HG03139 (cell line): ENCODE data around the gene NCOA4.
"Not testable (repeated sequence)": the region's sequence is repeated elsewhere in the genome, so short reads cannot be mapped to it uniquely, and the experiment has no call there.

Experiments used
- ATAC-seq: cut with Tn5 transposase; IDR thresholded peaks from one replicate; pipeline ENCODE4 v1.9.1; 2021; ENCODE audit not compliant: unreplicated experiment

NCOA4 gene

GRCh38 chr10:46020344-46020657 is 10.1 kb downstream of the NCOA4 start:
- ATAC-seq: no peak

- ATAC-seq: no peak
These were observed 10.7 kb downstream of the NCOA4 start for GRCh38 chr10:46019569-46020343.

GRCh38 chr10:46019177-46019528 is 11.3 kb downstream of the NCOA4 start:
- ATAC-seq: no peak

GRCh38 chr10:46018453-46019176 is 11.8 kb downstream of the NCOA4 start:
- no peak for ATAC-seq

- no peak for ATAC-seq
These were observed 12.7 kb downstream of the NCOA4 start for GRCh38 chr10:46017733-46018132.

- no peak for ATAC-seq
These were observed 13.6 kb downstream of the NCOA4 start for GRCh38 chr10:46016811-46017210.

- ATAC-seq: no peak
These were observed 14.2 kb downstream of the NCOA4 start for GRCh38 chr10:46016190-46016589.

- ATAC-seq: no peak
These were observed 15.6 kb downstream of the NCOA4 start for GRCh38 chr10:46014683-46015405.

- no peak for ATAC-seq
These were observed 16.2 kb downstream of the NCOA4 start for GRCh38 chr10:46014206-46014605.

- ATAC-seq: no peak
These were observed 17.7 kb downstream of the NCOA4 start for GRCh38 chr10:46012746-46013145.

- no peak for ATAC-seq
These were observed 24.2 kb downstream of the NCOA4 start for GRCh38 chr10:46006219-46006618.

GRCh38 chr10:46005383-46005782 is 25.0 kb downstream of the NCOA4 start:
- ATAC-seq: no peak

GRCh38 chr10:46004963-46005362 is 25.5 kb downstream of the NCOA4 start:
- ATAC-seq: no peak

GRCh38 chr10:46002916-46003693 is 27.3 kb downstream of the NCOA4 start:
- ATAC-seq: no peak

GRCh38 chr10:46002189-46002687 is 28.2 kb downstream of the NCOA4 start:
- ATAC-seq: not testable (repeated sequence)

- ATAC-seq: no peak
These were observed 29.2 kb downstream of the NCOA4 start for GRCh38 chr10:46001187-46001756.

- no peak for ATAC-seq
These were observed 29.9 kb downstream of the NCOA4 start for GRCh38 chr10:46000538-46000937.

- ATAC-seq: not testable (repeated sequence)
These were observed 30.5 kb downstream of the NCOA4 start for GRCh38 chr10:45999955-46000354.

- no peak for ATAC-seq
These were observed 32.2 kb downstream of the NCOA4 start for GRCh38 chr10:45997994-45998763.

GRCh38 chr10:45997557-45997956 is 32.9 kb downstream of the NCOA4 start:
- ATAC-seq: no peak
